ENCODE data around the gene SOX5. TPM values are rescaled to one million over a fixed set of nuclear protein-coding genes. Genes with fewer than 3 reads are reported as not detected.

The SOX5 gene
- total and polyA plus RNA-seq, 2 experiments from 2014 or later = 1.0 to 4.7 TPM

DNA sequence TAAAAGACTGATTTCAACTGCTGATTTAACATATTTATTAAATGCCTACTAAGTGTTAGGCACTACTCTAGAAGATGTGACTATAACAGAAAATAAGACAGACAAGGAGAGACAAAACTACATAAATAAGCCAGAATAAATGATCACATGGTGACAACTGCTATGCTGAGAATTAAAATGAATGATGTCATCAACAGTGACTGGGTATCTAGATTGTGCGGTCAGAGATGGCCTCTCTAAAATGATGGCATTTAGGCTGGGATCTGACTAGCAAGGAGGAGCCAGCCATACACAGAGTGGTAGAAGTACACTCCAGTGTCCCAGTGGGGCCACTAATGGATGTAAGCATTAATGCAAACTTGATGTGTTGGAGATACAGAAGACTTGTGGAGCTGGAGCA is 37.6 kb upstream of the SOX5 start:
- Mint-ChIP-seq H3K4me3 (no peak overlapping the region), H3K36me3 (ENCODE audit: low read depth) (no peaks in the 10 kb centered on the region)

DNA sequence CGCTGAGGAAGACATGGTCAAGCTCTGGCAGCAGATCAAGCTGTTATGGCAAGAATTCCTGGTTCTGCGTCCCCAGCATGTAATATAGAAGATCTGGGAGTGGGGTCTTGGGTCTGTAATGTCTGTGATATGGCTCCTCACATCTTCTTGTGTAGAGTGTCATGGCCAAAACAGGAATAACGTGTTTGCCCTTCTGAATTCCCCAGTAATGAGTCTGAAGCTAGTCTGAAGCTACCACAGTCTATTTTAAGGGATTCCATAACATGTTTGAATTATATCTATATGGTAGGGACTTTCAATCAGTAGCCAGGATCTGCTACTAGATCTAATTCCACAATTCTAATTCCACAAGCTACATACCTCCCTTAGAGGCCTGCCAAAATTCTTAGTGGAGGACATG is 31.4 kb upstream of the SOX5 start:
- no peaks in the 10 kb centered on the region for H3K27me3 Mint-ChIP-seq (ENCODE audit: insufficient read depth, low read depth, poor library complexity)
- no peak for ATAC-seq
- H4K20me1 ChIP-seq (replicated peaks; ENCODE audit: insufficient read depth) = no peaks in the 10 kb centered on the region; the same call in 1 of the 2 replicates
- no peaks in the 10 kb centered on the region for H3K79me2 ChIP-seq (replicated peaks; ENCODE audit: insufficient read depth)
- no peaks in the 10 kb centered on the region for H3K36me3 Mint-ChIP-seq (ENCODE audit: low read depth)
- H3K9me2 ChIP-seq (ENCODE audit: insufficient read depth) = 0 out of 2 replicates have a peak, but pooled peaks cover 2% of the 10 kb centered on the region
- no peak overlapping the region for H3K27ac Mint-ChIP-seq
- H3K4me1 Mint-ChIP-seq = no peaks in the 10 kb centered on the region
- DNase-seq (ENCODE audit: low spot score) = no peak
- H3K4me3 Mint-ChIP-seq = no peak overlapping the region
- no peak overlapping the region for H2AFZ ChIP-seq
- TF ChIP-seq ZNF331 (CRISPR knock-in tag; IDR thresholded peaks at IDR 0.05; ENCODE audit: low read depth) = no peak
- TF ChIP-seq, protein P1, sequence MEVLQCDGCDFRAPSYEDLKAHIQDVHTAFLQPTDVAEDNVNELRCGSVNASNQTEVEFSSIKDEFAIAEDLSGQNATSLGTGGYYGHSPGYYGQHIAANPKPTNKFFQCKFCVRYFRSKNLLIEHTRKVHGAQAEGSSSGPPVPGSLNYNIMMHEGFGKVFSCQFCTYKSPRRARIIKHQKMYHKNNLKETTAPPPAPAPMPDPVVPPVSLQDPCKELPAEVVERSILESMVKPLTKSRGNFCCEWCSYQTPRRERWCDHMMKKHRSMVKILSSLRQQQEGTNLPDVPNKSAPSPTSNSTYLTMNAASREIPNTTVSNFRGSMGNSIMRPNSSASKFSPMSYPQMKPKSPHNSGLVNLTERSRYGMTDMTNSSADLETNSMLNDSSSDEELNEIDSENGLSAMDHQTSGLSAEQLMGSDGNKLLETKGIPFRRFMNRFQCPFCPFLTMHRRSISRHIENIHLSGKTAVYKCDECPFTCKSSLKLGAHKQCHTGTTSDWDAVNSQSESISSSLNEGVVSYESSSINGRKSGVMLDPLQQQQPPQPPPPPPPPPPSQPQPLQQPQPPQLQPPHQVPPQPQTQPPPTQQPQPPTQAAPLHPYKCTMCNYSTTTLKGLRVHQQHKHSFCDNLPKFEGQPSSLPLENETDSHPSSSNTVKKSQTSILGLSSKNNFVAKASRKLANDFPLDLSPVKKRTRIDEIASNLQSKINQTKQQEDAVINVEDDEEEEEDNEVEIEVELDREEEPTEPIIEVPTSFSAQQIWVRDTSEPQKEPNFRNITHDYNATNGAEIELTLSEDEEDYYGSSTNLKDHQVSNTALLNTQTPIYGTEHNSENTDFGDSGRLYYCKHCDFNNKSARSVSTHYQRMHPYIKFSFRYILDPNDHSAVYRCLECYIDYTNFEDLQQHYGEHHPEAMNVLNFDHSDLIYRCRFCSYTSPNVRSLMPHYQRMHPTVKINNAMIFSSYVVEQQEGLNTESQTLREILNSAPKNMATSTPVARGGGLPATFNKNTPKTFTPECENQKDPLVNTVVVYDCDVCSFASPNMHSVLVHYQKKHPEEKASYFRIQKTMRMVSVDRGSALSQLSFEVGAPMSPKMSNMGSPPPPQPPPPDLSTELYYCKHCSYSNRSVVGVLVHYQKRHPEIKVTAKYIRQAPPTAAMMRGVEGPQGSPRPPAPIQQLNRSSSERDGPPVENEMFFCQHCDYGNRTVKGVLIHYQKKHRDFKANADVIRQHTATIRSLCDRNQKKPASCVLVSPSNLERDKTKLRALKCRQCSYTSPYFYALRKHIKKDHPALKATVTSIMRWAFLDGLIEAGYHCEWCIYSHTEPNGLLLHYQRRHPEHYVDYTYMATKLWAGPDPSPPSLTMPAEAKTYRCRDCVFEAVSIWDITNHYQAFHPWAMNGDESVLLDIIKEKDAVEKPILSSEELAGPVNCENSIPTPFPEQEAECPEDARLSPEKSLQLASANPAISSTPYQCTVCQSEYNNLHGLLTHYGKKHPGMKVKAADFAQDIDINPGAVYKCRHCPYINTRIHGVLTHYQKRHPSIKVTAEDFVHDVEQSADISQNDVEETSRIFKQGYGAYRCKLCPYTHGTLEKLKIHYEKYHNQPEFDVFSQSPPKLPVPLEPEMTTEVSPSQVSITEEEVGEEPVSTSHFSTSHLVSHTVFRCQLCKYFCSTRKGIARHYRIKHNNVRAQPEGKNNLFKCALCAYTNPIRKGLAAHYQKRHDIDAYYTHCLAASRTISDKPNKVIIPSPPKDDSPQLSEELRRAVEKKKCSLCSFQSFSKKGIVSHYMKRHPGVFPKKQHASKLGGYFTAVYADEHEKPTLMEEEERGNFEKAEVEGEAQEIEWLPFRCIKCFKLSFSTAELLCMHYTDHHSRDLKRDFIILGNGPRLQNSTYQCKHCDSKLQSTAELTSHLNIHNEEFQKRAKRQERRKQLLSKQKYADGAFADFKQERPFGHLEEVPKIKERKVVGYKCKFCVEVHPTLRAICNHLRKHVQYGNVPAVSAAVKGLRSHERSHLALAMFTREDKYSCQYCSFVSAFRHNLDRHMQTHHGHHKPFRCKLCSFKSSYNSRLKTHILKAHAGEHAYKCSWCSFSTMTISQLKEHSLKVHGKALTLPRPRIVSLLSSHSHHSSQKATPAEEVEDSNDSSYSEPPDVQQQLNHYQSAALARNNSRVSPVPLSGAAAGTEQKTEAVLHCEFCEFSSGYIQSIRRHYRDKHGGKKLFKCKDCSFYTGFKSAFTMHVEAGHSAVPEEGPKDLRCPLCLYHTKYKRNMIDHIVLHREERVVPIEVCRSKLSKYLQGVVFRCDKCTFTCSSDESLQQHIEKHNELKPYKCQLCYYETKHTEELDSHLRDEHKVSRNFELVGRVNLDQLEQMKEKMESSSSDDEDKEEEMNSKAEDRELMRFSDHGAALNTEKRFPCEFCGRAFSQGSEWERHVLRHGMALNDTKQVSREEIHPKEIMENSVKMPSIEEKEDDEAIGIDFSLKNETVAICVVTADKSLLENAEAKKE (CRISPR knock-in tag; IDR thresholded peaks at IDR 0.05) = no peak
- no peak overlapping the region for H3K4me2 ChIP-seq
- no peaks in the 10 kb centered on the region for H3F3A ChIP-seq (replicated peaks; ENCODE audit: low read depth)
- H3K4me3 ChIP-seq = no peak overlapping the region
- H3K4me1 ChIP-seq (ENCODE audit: insufficient read depth) = no peaks in the 10 kb centered on the region
- H3K9me3 Mint-ChIP-seq = no peaks in the 10 kb centered on the region
- no peak overlapping the region for H3K27ac ChIP-seq (ENCODE audit: low read depth)
- no peaks in the 10 kb centered on the region for H3K36me3 ChIP-seq (ENCODE audit: insufficient read depth)
- no peaks in the 10 kb centered on the region for H3K27me3 ChIP-seq (ENCODE audit: insufficient read depth)

More for the DNA sequence above, 37.6 kb upstream of the SOX5 start:
- H3K27me3 Mint-ChIP-seq (ENCODE audit: insufficient read depth, low read depth, poor library complexity) = no peaks in the 10 kb centered on the region
- H3K79me2 ChIP-seq (replicated peaks; ENCODE audit: insufficient read depth) = no peaks in the 10 kb centered on the region
- no peaks in the 10 kb centered on the region for H3K4me1 Mint-ChIP-seq
- TF ChIP-seq ZNF114 (CRISPR knock-in tag; IDR thresholded peaks at IDR 0.05) = no peak
- TF ChIP-seq EZH2 (IDR thresholded peaks at IDR 0.05; ENCODE audit: low read depth, unreplicated experiment) = no peak
- TF ChIP-seq, protein P2, sequence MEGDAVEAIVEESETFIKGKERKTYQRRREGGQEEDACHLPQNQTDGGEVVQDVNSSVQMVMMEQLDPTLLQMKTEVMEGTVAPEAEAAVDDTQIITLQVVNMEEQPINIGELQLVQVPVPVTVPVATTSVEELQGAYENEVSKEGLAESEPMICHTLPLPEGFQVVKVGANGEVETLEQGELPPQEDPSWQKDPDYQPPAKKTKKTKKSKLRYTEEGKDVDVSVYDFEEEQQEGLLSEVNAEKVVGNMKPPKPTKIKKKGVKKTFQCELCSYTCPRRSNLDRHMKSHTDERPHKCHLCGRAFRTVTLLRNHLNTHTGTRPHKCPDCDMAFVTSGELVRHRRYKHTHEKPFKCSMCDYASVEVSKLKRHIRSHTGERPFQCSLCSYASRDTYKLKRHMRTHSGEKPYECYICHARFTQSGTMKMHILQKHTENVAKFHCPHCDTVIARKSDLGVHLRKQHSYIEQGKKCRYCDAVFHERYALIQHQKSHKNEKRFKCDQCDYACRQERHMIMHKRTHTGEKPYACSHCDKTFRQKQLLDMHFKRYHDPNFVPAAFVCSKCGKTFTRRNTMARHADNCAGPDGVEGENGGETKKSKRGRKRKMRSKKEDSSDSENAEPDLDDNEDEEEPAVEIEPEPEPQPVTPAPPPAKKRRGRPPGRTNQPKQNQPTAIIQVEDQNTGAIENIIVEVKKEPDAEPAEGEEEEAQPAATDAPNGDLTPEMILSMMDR (conservative IDR thresholded peaks at IDR 0.05; ENCODE audit: low read depth in 2 of 2) = no peak
- no peak for TF ChIP-seq EZH2phosphoT487 (IDR thresholded peaks at IDR 0.05; ENCODE audit: unreplicated experiment)
- no peaks in the 10 kb centered on the region for H3K27me3 ChIP-seq (ENCODE audit: insufficient read depth)
- H3K9me2 ChIP-seq (ENCODE audit: insufficient read depth) = no peaks in the 10 kb centered on the region
- no peaks in the 10 kb centered on the region for H3K36me3 ChIP-seq (ENCODE audit: insufficient read depth)
- H3K27ac Mint-ChIP-seq = no peak overlapping the region
- H3F3A ChIP-seq (replicated peaks; ENCODE audit: low read depth) = no peaks in the 10 kb centered on the region
- no peak for ATAC-seq
- H4K20me1 ChIP-seq (replicated peaks; ENCODE audit: insufficient read depth) = no peaks in the 10 kb centered on the region; the same call in 1 of the 2 replicates
- no peaks in the 10 kb centered on the region for H3K4me1 ChIP-seq (ENCODE audit: insufficient read depth)
- DNase-seq (ENCODE audit: low spot score) = no peak
- H3K4me3 ChIP-seq = no peak overlapping the region
- H3K9me3 Mint-ChIP-seq = no peaks in the 10 kb centered on the region
- no peak overlapping the region for H2AFZ ChIP-seq
- H3K4me2 ChIP-seq = no peak overlapping the region
- H3K27ac ChIP-seq (ENCODE audit: low read depth) = no peak overlapping the region
